GM19193 (cell line): Measurements from ENCODE around the gene SPATA24.

Source experiments
- POLR2A ChIP-seq: IDR thresholded peaks from 4 replicates; pipeline ENCODE4 v1.6.1; 2011; ENCODE audit not compliant: insufficient read depth, insufficient read length; ENCODE audit errors: extremely low read depth

The SPATA24 gene

DNA sequence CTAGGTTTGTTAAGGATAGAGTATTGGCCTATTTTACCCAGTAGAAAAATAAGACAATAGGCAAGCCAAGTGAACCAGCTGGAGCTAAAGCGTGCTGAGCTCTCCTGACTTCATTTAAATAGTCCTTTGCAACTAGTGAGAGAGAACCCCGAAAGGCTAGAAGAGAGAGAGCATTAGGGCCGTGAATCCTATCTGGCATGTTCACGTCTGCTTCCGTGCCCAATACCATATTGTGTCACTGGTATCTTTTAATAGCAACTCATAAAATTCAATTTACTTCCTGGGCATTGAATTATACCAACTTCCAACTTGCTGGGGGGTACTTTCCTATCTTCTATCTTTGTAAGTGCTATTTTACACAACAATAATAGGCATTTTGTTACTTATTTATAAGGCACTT is 21.6 kb upstream of the SPATA24 start:
- TF ChIP-seq POLR2A: no peak

DNA sequence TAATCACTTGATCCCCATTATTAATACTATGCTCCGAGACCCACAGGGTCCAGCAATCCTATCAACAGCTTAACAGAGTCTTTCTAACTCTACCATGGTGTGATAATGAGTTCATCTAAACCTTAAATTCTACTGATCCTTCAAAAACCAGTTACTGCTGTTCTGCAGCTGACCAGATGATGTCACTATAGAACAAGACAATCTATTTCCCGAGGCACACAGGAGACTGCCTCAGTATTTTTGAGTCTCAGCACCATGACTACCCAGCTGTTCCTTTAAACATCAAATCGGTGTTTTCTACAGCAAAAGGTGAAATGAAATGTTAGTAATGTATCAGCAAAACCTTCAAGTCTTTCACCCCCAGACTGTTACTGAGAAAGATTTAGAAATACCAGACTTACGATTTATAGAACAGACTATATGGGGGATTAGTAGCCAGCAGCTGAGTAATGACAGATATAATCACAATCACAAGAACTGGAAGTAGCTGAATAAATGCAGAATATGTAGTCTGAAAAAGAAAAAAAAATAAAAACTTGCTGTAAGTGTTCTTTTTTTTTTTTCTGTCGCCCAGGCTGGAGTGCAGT is 18.5 kb upstream of the SPATA24 start:
- TF ChIP-seq POLR2A: no peak

DNA sequence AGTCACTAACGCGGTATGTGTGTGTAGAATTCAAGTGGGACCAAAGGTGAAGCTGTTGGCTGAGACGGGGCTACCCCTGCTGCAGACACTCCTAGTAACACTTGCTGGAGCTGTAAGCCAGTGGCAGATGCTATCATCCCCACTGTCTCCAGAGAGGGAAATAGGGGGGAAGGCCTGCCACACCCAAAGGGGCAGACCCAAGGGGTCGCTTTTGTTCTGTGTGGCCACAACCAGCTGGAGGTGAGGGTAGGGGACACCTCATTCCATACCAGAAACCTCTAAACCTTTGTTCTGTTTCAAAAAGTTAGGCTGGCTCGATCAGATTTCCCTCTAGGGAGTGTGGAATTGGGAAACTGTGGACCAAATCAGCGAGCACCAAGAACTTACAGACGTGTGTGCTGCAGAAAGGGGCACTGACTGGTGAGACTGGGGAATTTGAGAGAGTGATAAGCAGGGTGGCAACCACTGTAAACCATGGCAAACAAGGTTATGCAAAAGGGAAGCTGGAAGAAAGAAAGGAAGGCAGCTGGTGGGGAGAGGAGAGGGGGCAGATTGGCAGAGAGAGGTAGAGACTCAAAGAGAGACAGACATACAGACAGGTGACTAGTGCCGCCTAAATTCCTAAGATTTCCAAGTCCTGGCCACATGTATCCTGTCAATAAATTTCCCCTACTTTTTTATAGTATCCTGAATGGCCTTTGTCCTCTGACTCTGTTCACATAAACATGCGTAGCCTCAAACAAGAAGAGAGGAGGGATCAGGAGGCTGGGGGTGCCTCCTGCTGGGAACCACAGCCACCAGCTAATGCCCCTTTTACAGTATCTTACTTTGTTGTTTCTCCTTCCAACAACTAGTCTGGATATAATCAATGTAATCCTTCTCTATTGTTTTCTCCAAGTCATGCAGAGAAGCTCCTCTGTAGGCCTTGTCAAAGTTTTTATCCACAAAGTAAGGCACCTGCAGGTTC is 15.6 kb upstream of the SPATA24 start:
- no peak for TF ChIP-seq POLR2A

DNA sequence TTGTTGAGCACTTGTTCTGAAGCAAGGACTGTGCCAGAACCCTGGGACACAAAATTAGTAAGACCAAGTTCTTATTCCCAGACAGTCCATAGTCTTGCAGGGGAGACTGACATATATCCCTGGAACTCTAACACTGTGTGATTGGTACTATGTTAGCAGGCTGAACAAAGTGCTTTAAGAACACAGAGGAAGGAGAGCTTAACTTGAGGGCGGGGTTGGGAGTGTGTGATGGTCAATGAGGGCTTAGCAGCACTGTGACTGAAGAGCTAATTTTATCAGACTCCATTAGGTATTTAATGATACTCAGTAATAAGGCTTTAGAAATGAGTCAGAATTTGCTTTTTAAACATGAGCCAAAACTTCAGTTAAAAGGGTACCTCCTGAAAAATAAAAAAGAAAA is 14.9 kb upstream of the SPATA24 start:
- TF ChIP-seq POLR2A: no peak

DNA sequence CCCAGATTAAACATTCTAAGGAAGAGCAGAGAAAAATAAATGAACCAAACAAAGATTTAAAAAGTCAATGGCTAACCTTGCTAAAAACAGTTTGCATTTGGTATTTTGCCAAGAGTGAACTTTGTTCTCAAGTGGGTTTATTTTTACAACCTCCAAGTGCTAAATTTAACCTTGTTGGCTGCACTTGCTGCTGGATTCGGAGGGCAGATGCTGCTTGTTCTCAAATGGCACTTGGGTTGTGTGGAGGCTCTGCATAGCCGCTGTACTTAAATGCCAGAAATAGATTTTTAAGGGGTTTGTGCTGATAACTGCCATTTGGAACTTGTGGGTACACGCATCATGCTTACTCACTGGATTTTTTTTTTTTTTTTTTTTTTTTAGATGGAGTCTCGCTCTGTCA is 13.3 kb upstream of the SPATA24 start:
- TF ChIP-seq POLR2A: no peak

DNA sequence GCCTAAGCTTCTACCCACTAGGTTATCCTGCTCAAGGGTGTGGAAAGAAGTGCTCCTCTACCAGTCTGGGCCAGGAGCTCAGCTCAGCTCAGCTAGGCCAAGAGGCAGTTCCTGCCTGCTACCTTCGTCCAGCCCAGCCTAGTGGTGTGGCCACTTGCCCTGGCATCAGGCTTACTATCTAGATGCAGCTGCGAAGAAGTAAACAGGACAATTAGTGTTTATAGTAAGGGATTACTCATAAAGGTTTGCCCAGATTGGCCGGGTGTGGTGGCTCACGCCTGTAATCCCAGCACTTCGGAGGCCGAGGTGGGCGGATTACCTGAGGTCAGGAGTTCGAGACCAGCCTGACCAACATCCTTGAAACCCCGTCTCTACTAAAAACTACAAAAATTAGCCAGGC is 12.8 kb upstream of the SPATA24 start:
- no peak for TF ChIP-seq POLR2A

DNA sequence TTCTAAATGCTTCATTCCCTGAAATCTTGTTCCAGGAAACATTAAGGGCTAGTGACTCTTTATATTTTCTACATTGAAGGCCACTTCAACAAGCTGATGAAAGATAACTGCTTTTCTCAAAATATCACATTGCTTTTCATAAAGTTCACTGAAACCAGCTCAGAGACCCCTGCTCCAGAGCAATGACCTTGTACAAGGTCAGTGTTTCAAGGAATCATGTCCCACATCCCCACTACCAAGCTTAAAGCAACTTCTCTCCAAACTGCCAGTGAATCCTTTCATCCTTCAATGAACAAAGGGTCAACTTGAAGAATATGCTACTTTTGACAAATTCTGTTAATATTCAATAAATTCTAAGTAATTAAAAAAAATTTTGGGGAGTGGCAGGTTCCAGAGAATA is 12.0 kb upstream of the SPATA24 start:
- TF ChIP-seq POLR2A: no peak

DNA sequence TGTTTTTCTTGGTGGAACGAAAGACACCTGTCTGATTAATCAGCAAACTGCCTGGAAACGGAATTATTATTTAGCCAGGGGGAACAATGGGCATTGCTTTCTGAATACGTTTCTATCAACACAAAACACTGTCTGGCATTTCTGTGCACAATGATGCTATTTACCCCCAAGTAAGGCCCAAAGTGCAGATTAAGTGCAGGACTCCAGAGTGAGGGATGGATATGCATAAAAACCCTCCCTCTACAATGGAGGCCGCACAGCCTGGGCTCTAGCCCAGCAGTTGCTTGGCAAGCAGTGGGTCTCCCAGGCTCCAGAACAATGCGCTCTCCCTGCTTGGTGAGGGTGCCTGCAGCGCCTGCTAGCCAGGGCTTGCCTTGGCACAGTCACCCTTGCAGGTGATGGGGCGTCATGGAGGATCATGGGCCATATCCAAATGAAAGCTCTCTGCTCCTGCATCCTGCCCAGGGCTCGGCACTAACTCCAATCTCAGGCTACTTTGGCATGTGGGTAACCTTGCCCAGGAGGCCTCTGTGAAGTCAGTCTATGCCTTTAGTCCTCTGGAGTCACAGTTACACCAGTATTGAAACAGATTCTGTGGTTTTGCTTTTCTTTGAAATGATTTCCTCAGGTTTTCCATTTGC is 11.5 kb upstream of the SPATA24 start:
- TF ChIP-seq POLR2A: no peak

DNA sequence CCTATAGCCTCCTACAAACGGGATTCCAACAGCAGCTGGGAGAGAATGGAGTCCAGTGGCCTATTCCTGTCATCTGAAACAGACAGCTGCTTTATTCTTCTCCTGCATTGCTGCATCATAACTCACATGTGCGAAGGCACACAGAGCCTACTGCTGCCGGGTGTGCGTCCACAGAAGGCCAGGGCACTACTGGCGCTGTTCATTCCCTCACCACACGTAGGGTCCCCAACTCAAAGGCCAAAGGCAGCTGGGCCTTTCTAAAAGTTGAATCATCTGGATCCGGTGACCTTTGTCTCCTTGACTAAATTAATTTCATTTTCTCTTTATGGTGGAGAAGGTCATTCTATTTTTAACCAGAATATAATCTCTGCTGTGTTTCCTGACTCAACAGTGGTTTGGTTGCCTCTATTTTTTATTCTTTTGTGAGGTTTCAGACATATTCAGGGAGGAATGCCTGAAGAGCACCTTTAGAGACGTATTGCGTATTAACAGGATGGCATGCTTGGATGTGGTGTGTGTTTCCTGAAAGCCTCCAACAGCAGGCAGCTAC is 10.8 kb upstream of the SPATA24 start:
- no peak for TF ChIP-seq POLR2A

DNA sequence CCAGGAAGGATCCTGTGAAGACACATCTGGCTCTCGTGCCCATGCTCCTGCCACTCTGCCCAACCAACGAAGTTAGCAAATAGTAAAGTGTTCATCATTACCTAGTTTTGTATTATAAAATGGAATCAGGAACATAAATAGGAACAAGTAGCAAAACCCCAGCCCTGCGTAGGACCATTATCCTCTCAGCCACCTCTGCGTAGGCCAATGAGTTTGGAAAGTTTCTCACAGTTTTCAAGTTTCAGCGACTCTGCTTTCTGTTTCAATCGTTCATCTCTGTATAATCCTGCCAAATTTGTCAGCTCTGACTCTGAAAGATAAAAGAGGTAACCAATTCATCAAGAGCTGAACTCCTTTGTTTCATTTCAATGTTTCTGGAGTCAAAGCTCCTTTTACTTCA is 10.1 kb upstream of the SPATA24 start:
- no peak for TF ChIP-seq POLR2A

DNA sequence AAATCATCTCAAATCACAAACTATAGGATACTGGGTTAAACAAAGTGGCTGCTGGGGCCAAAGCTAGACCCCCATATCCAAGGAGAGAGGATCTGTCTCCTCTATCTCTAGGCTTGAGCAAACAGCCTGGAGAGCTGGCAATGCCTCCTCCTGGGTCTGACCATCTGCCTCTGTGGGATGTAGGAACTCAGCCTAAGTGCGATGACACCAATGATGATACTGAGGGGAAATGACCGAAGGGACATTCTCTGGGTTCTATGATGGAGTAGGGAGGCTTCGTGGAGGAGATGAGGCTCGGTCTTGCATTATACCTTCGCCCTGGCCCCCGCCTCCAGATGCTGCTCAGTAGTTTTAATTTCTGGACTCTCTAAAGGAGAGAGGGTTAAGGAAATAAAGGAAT is 9.3 kb upstream of the SPATA24 start:
- TF ChIP-seq POLR2A: no peak

DNA sequence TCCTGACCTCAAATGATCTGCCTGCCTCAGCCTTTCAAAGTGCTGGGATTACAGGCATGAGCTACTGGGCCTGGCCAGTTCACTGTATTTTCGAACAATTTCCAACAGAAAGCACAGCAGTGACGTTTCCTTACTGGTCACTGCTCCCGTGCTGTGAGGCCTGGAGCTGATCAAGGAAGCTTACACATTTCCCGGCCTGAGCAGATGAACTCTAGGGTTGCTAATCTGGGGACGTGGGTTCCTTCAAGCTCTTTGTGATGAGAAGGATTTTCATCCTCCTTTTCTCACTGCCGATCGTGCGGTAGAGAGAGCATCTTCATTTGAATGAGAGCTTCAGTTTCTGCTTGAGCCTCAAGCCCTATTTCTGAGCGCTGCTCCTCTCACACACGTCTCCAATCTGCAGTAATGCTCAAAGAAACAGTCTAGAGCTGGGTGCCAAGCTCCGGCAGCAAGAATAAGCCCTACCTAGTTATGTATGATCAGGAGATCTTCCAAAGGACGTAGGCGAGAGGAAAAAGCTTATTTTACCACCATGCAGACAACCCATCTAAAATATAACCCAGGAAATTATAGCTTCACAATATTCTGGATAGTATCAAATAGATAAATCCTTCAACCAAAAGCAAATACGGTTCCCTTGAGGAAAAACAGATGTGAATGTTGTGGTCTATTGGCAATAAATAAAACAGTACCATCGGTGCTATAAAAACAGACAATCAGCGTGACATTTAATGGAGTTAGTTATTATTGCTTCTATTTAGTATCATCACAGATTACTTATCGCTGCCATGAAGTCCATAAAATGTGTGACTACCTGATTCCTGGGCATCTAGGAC is 7.3 kb upstream of the SPATA24 start:
- TF ChIP-seq POLR2A: no peak

DNA sequence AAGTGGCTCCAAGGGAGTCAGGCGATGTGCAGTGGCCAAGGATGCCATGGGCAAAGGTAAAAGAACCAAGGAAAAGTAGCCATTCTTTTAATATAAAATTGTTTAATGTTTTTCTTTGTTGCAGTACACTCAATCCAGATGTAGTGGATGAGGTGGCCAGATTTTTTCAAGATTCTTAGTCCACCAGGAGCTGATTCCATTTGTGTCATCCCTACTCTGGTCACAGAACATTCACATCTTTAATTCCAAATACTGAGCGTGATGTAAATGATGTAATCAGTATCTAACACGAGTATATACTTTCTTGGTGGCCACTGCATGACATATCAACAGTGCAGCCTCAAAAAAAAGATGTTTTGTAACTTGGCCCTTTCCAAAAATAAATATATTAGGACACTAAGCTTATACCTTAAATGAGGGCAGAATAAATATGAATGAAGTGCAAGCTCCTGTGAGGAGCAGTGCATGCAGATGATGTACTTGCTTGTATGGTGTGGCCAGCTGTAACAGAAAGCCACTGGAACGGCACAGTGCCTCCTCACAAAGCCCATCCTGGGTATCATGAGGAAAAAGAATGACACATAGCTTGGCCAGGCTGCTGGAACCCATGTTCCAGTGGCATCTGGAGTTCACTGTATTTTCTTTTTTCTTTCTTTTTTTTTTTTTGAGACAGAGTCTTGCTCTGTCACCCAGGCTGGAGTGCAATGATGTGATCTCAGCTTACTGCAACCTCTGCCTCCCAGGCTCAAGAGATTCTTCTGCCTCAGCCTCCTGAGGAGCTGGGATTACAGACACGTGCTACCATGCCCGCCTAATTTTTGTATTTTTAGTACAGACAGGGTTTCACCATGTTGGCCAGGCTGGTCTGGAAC is 6.5 kb upstream of the SPATA24 start:
- no peak for TF ChIP-seq POLR2A

DNA sequence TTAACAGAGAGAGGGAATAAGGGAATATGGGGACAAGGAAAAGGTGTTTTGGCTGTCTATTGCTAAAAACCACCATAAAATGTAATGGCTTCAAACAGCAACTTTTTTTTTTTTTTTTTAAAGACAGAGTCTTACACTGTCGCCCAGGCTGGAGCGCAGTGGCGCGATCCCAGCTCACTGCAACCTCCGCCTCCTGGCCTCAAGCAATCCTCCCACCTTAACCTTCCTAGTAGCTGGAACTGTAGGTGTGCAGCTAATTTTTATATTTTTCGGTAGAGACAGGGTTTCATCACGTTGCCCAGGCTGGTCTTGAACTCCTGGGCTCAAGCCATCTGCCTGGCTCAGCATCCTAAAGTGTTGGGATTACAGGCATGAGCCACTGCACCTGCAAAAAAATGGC is 4.3 kb upstream of the SPATA24 start:
- TF ChIP-seq POLR2A: no peak
